ENCODE results near the gene KRTAP4-9. TPM values are rescaled to one million over a fixed set of nuclear protein-coding genes. Genes with fewer than 3 reads are reported as not detected.
A peak's percentile ranks its signal among the peaks of the same experiment; 100 is the strongest.
"Not testable (repeated sequence)": the region's sequence is repeated elsewhere in the genome, so short reads cannot be mapped to it uniquely, and the experiment has no call there.

The KRTAP4-9 gene
- not detected in 2 replicates for total RNA-seq (2014; rRNA removed; shearing (Covaris generic); ENCODE audit: low replicate concordance)

DNA sequence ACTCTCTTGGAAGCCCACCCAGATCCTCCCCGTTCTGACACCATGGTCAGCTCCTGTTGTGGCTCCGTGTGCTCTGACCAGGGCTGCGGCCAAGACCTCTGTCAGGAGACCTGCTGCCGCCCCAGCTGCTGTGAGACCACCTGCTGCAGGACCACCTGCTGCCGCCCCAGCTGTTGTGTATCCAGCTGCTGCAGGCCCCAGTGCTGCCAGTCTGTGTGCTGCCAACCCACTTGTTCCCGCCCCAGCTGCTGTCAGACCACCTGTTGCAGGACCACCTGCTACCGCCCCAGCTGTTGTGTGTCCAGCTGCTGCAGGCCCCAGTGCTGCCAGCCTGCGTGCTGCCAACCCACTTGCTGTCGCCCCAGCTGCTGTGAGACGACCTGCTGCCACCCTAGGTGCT lies at the start of gene KRTAP4-9:
Gene KRTAP4-9, plus strand, starts transcription at position 43 of the 400 bp plus-strand sequence. Its CDS starts 0 bp downstream, at position 43.
- H3K27me3 ChIP-seq (ENCODE audit: low read length); H3K4me2 ChIP-seq (ENCODE audit: low read depth, low read length, poor library complexity, severe bottlenecking); H3K79me2 ChIP-seq (ENCODE audit: low read length); H3K36me3 ChIP-seq (ENCODE audit: insufficient read depth, low read length); H4K20me1 ChIP-seq (ENCODE audit: insufficient read depth, low read depth, low read length); H3K9me3 ChIP-seq (ENCODE audit: low read length); H3K4me3 ChIP-seq (ENCODE audit: low read length); H3K4me1 ChIP-seq (ENCODE audit: low read length); DNase-seq; H3K9ac ChIP-seq (ENCODE audit: low read length); H3K27ac ChIP-seq (ENCODE audit: low read length); H3K9me2 ChIP-seq (replicated peaks; ENCODE audit: insufficient read depth, low read length); H2AFZ ChIP-seq (ENCODE audit: low read length): not testable (repeated sequence)

- H2AFZ ChIP-seq (ENCODE audit: low read length), result no peak overlapping the region
Observed at GRCh38 chr17:41057547-41057946, 47.6 kb upstream of the KRTAP4-9 start.

GRCh38 chr17:41058741-41059140 lies 46.4 kb upstream of the KRTAP4-9 start:
- Histone ChIP-seq H3K9me3 (ENCODE audit: low read length) (no peaks in the 10 kb centered on the region), H3K27me3 (ENCODE audit: low read length) (no peaks in the 10 kb centered on the region), H2AFZ (ENCODE audit: low read length) (no peak overlapping the region), H3K79me2 (ENCODE audit: low read length) (no peaks in the 10 kb centered on the region), H3K4me1 (ENCODE audit: low read length) (no peaks in the 10 kb centered on the region), H3K27ac (ENCODE audit: low read length) (no peak overlapping the region), H3K4me2 (ENCODE audit: low read depth, low read length, poor library complexity, severe bottlenecking) (no peak overlapping the region), H3K9me2 (replicated peaks; ENCODE audit: insufficient read depth, low read length) (no peaks in the 10 kb centered on the region), H3K36me3 (ENCODE audit: insufficient read depth, low read length) (no peaks in the 10 kb centered on the region), H3K4me3 (ENCODE audit: low read length) (no peak overlapping the region), H3K9ac (ENCODE audit: low read length) (no peak overlapping the region), H4K20me1 (ENCODE audit: insufficient read depth, low read depth, low read length) (no peaks in the 10 kb centered on the region)
- no peak for DNase-seq

More at GRCh38 chr17:41057547-41057946, 47.6 kb upstream of the KRTAP4-9 start:
- H3K4me3 ChIP-seq (ENCODE audit: low read length), result no peak overlapping the region
- no peak overlapping the region for H3K9ac ChIP-seq (ENCODE audit: low read length)
- no peaks in the 10 kb centered on the region for H3K36me3 ChIP-seq (ENCODE audit: insufficient read depth, low read length)
- H3K79me2 ChIP-seq (ENCODE audit: low read length), result no peaks in the 10 kb centered on the region
- DNase-seq, result peak; percentile 22
- no peaks in the 10 kb centered on the region for H3K9me3 ChIP-seq (ENCODE audit: low read length)
- no peaks in the 10 kb centered on the region for H4K20me1 ChIP-seq (ENCODE audit: insufficient read depth, low read depth, low read length)
- no peak overlapping the region for H3K4me2 ChIP-seq (ENCODE audit: low read depth, low read length, poor library complexity, severe bottlenecking)
- H3K4me1 ChIP-seq (ENCODE audit: low read length), result no peaks in the 10 kb centered on the region
- no peaks in the 10 kb centered on the region for H3K27me3 ChIP-seq (ENCODE audit: low read length)
- no peak overlapping the region for H3K27ac ChIP-seq (ENCODE audit: low read length)
- no peaks in the 10 kb centered on the region for H3K9me2 ChIP-seq (replicated peaks; ENCODE audit: insufficient read depth, low read length)

DNA sequence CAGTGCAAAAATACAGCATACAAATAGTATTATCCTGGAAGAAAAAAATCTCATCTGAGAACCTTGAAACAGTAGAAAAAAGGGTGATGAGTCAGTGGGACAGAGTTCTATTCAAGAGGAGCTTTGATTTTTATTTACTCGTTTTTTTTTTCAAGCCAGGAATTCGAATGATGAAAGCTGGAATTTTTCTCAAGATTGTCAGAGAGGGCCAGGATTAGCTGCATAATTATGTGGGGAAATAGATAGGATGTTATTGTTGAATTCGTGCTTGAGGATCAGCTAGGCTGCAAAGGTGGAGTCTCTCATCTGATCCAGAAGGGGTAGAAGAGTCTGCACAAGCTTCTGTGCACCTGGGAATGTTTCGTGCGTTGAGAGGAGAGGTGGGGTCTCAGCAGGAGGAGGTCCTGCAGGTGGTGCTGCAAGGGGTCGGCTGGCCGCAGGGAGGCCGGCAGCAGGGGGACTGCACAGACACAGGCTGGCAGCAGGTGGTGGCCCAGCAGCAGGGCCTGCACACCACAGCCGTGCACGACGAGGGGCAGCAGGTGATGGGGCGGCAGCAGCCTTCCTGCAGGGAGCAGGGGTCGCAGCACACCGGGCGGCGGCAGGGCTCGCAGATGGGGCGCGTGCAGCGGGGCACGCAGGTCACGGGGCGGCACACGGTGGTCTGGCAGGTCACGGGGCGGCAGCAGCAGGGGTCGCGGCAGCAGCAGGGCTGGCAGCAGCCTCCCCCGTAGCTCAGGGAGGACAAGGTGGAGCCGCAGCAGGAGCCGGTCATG lies 45.7 kb upstream of the KRTAP4-9 start:
- H3K27ac ChIP-seq (ENCODE audit: low read length); H3K4me2 ChIP-seq (ENCODE audit: low read depth, low read length, poor library complexity, severe bottlenecking); H3K79me2 ChIP-seq (ENCODE audit: low read length); H3K27me3 ChIP-seq (ENCODE audit: low read length); H2AFZ ChIP-seq (ENCODE audit: low read length); H3K9ac ChIP-seq (ENCODE audit: low read length); H3K9me2 ChIP-seq (replicated peaks; ENCODE audit: insufficient read depth, low read length); H3K9me3 ChIP-seq (ENCODE audit: low read length); H3K4me1 ChIP-seq (ENCODE audit: low read length); H3K36me3 ChIP-seq (ENCODE audit: insufficient read depth, low read length); H3K4me3 ChIP-seq (ENCODE audit: low read length); H4K20me1 ChIP-seq (ENCODE audit: insufficient read depth, low read depth, low read length): not testable (repeated sequence)
- DNase-seq, result peak; percentile 26

DNA sequence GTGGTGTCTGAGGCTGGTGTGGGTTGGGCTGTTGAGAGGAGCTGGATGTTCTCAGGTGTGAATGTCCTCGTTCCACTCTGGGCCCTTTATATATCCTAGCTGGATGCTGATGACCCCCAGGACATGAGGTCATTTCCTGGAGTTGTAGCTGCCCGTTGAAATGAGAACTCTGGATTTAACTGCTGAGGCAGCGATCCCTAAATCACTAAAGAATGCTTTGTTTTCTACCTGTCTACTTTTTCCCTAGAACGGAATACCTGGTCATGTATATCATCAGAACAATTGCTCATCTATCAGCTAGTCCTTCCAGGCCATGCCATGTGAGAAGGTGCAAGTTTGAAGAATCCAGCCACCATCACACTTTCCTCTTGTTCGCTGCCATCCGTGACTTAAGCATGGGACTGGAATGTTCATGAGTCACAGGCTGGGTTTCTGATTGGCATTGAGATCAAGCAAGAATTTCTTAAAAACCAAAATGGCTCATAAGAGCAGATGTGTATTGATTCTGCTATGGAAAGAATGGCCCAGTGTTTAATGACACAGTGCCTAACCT lies 45.1 kb upstream of the KRTAP4-9 start, which contains the start of gene KRTAP2-3:
Gene KRTAP2-3, minus strand, starts transcription at position 63 of the 553 bp plus-strand sequence. CDS start 64 bp downstream, outside the sequence.
- no peaks in the 10 kb centered on the region for H3K79me2 ChIP-seq (ENCODE audit: low read length)
- no peaks in the 10 kb centered on the region for H3K9me3 ChIP-seq (ENCODE audit: low read length)
- H3K36me3 ChIP-seq (ENCODE audit: insufficient read depth, low read length), result no peaks in the 10 kb centered on the region
- no peak within 1 kb of the TSS for H3K9ac ChIP-seq (ENCODE audit: low read length)
- no peaks in the 10 kb centered on the region for H4K20me1 ChIP-seq (ENCODE audit: insufficient read depth, low read depth, low read length)
- no peaks in the 10 kb centered on the region for H3K27me3 ChIP-seq (ENCODE audit: low read length)
- no peak within 1 kb of the TSS for H3K4me3 ChIP-seq (ENCODE audit: low read length)
- no peaks in the 10 kb centered on the region for H3K4me1 ChIP-seq (ENCODE audit: low read length)
- no peaks in the 10 kb centered on the region for H3K9me2 ChIP-seq (replicated peaks; ENCODE audit: insufficient read depth, low read length)
- H3K4me2 ChIP-seq (ENCODE audit: low read depth, low read length, poor library complexity, severe bottlenecking), result no peak within 1 kb of the TSS
- peak; percentile 14 for DNase-seq
- no peak within 1 kb of the TSS for H3K27ac ChIP-seq (ENCODE audit: low read length)
- H2AFZ ChIP-seq (ENCODE audit: low read length), result no peak within 1 kb of the TSS

GRCh38 chr17:41061964-41062363 lies 43.2 kb upstream of the KRTAP4-9 start:
- H3K4me3 ChIP-seq (ENCODE audit: low read length), result no peak overlapping the region
- H3K9me2 ChIP-seq (replicated peaks; ENCODE audit: insufficient read depth, low read length), result no peaks in the 10 kb centered on the region
- no peaks in the 10 kb centered on the region for H3K9me3 ChIP-seq (ENCODE audit: low read length)
- H3K4me2 ChIP-seq (ENCODE audit: low read depth, low read length, poor library complexity, severe bottlenecking), result no peak overlapping the region
- no peak overlapping the region for H3K9ac ChIP-seq (ENCODE audit: low read length)
- no peak overlapping the region for H2AFZ ChIP-seq (ENCODE audit: low read length)
- H4K20me1 ChIP-seq (ENCODE audit: insufficient read depth, low read depth, low read length), result no peaks in the 10 kb centered on the region
- no peaks in the 10 kb centered on the region for H3K27me3 ChIP-seq (ENCODE audit: low read length)
- H3K36me3 ChIP-seq (ENCODE audit: insufficient read depth, low read length), result no peaks in the 10 kb centered on the region
- H3K79me2 ChIP-seq (ENCODE audit: low read length), result no peaks in the 10 kb centered on the region
- H3K4me1 ChIP-seq (ENCODE audit: low read length), result no peaks in the 10 kb centered on the region
- no peak for DNase-seq
- no peak overlapping the region for H3K27ac ChIP-seq (ENCODE audit: low read length)

- Histone ChIP-seq H3K4me1 (ENCODE audit: low read length) (no peaks in the 10 kb centered on the region), H3K27ac (ENCODE audit: low read length) (no peak overlapping the region), H3K4me3 (ENCODE audit: low read length) (no peak overlapping the region), H3K36me3 (ENCODE audit: insufficient read depth, low read length) (no peaks in the 10 kb centered on the region), H3K79me2 (ENCODE audit: low read length) (no peaks in the 10 kb centered on the region), H4K20me1 (ENCODE audit: insufficient read depth, low read depth, low read length) (no peaks in the 10 kb centered on the region), H3K9me3 (ENCODE audit: low read length) (no peaks in the 10 kb centered on the region), H3K9ac (ENCODE audit: low read length) (no peak overlapping the region), H2AFZ (ENCODE audit: low read length) (no peak overlapping the region), H3K9me2 (replicated peaks; ENCODE audit: insufficient read depth, low read length) (no peaks in the 10 kb centered on the region), H3K27me3 (ENCODE audit: low read length) (no peaks in the 10 kb centered on the region), H3K4me2 (ENCODE audit: low read depth, low read length, poor library complexity, severe bottlenecking) (no peak overlapping the region)
- no peak for DNase-seq
Observed at GRCh38 chr17:41063449-41063848, 41.7 kb upstream of the KRTAP4-9 start.

DNA sequence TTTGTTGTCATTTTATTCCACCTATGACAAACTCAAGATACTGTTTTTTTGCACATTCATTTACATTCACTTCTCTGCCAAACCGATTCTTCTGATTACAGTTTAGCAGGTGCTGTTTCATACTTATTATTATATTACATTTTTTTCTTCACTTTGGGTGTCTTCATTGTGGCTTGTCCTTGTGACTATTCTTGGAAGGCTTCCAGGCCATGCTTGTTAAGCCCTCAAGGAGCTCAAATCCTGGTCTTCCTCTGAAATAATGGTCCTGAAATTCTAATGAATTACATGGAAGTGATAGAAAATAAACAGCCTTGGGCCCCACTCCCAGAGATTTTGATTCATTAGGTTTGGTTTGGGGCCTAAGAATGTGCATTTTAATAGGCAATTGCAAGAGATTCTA lies 40.9 kb upstream of the KRTAP4-9 start:
- Histone ChIP-seq H3K36me3 (ENCODE audit: insufficient read depth, low read length) (no peaks in the 10 kb centered on the region), H3K27me3 (ENCODE audit: low read length) (no peaks in the 10 kb centered on the region), H3K9me2 (replicated peaks; ENCODE audit: insufficient read depth, low read length) (no peaks in the 10 kb centered on the region), H2AFZ (ENCODE audit: low read length) (no peak overlapping the region), H3K9me3 (ENCODE audit: low read length) (no peaks in the 10 kb centered on the region), H4K20me1 (ENCODE audit: insufficient read depth, low read depth, low read length) (no peaks in the 10 kb centered on the region), H3K4me3 (ENCODE audit: low read length) (no peak overlapping the region), H3K9ac (ENCODE audit: low read length) (no peak overlapping the region), H3K4me1 (ENCODE audit: low read length) (no peaks in the 10 kb centered on the region), H3K79me2 (ENCODE audit: low read length) (no peaks in the 10 kb centered on the region), H3K4me2 (ENCODE audit: low read depth, low read length, poor library complexity, severe bottlenecking) (no peak overlapping the region), H3K27ac (ENCODE audit: low read length) (no peak overlapping the region)
- DNase-seq, result no peak

Measured in Karpas-422 (cell line).